Ascending aorta (tissue), 2 donors: ENCODE data around the gene SS18L1. TPM values are rescaled to one million over a fixed set of nuclear protein-coding genes. Genes with fewer than 3 reads are reported as not detected.

Experiments used
- DNase-seq, 2 donors: peaks; one replicate each; pipeline ENCODE4 v3.0.0-alpha.2; 2019; ENCODE audit warnings: low spot score in 2 of 2
- H3K27ac ChIP-seq, 2 donors: fragments of 200-600 bp; sonication (generic); one replicate each; pipeline ENCODE4 v1.5.1; 2016 to 2017; ENCODE audit warnings: mild to moderate bottlenecking in 1 of 2
- H3K27me3 ChIP-seq: fragments of 200-600 bp; sonication (generic); one replicate; pipeline ENCODE4 v1.5.1; 2017
- H3K36me3 ChIP-seq, 2 donors: fragments of 200-600 bp; sonication (generic); one replicate each; pipeline ENCODE4 v1.5.1; 2016
- H3K4me1 ChIP-seq, 2 donors: fragments of 200-600 bp; sonication (generic); one replicate each; pipeline ENCODE4 v1.5.1; 2016 to 2017; ENCODE audit warnings: mild to moderate bottlenecking in 1 of 2
- H3K4me3 ChIP-seq, 2 donors: fragments of 200-600 bp; sonication (generic); one replicate each; pipeline ENCODE4 v1.5.1; 2016 to 2017; ENCODE audit warnings: mild to moderate bottlenecking in 1 of 2
- H3K9me3 ChIP-seq, 2 donors: fragments of 200-600 bp; sonication (generic); one replicate each; pipeline ENCODE4 v1.5.1; 2016
- CTCF ChIP-seq, 3 experiments: fragments of 200-600 bp in 2 of 3; fragments of 450-650 bp in 1 of 3; sonication (generic) in 2 of 3; IDR thresholded peaks; one replicate each; pipeline ENCODE4 v1.5.1; 2016 to 2019; ENCODE audit warnings: antibody characterized with exemption in 3 of 3, mild to moderate bottlenecking in 1 of 3, moderate library complexity in 1 of 3
- intact Hi-C: fragments of 100-400 bp; cut with DNase I; formaldehyde crosslinking; loops from one replicate; pipeline ENCODE4 v1.15.1; 2023
- total RNA-seq: library from RNA; depleted of rRNA; stranded (reverse); fragments of >200 nt; gene quantifications from one replicate; pipeline ENCODE4 v1.1.0, GENCODE V29; 2016

Gene SS18L1
- total RNA-seq, 1 donor from 2014 or later, result 39.8 TPM

DNA sequence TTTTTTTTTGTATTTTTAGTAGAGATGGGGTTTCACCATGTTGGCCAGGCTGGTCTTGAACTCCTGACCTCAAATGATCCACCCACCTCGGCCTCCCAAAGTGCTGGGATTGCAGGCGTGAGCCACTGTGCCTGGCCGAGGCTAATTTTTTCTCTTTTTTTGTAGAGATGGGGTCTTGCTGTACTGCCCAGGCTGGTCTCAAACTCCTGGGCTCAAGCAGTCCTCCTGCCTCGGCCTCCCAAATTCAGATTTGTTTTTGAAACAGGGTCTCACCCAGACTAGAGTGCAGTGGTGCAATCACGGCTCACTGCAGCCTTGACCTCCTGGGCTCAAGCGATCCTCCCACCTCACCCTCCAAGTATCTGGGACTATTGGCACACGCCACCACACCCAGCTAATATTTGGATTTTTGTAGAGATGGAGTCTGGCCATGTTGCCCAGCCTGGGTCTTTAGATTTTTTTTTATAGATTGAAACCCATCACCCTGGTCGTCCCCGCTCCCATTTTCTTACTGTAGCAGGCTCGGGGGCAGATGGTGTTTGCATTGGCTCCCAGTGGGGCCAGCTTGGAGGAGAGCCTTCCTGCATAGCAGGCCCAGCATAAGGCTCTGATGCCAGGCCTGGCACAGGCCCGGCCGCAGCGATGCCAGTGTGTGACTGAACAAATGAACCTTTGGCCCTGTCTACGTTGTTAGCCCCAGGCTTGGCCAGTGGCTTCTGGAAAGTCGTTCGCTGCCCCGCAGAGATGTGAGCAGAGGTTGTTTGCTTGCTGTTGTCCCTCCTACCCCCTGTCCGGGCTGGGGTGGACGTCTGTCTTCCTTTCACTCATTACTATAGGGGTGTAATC is 35.0 kb downstream of the SS18L1 start:
- intact Hi-C loops, result no loop called here

DNA sequence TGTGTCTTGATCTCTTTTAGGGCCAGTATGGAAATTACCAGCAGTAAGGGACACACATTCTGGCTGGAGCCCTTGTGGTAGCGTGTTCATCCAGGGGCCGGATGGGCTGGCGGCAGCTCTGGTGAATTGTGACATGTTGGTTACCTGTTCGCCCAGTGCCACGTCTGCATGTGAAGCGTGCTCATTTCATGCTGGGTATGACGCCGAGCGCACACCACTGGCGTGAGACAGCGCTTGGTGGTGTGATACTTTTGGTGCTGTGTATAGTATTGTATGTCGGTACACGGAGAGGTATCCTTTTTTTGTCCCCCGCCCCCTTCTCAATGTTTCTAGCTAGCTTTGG is 35.6 kb downstream of the SS18L1 start:
- intact Hi-C loops, result no loop called here

More for the DNA sequence above, 35.0 kb downstream of the SS18L1 start:
- DNase-seq, result no peak
- no peak for TF ChIP-seq CTCF (IDR thresholded peaks at IDR 0.05)
- H3K36me3 ChIP-seq, result peaks cover 16 to 24% of the 10 kb centered on the region in 2 donors
- peaks cover under 1 to 6% of the 10 kb centered on the region in 2 donors for H3K4me1 ChIP-seq
- H3K4me3 ChIP-seq, result no peak overlapping the region
- peak overlapping the region; percentile 27 to 54 for H3K27ac ChIP-seq
- no peaks in the 10 kb centered on the region for H3K9me3 ChIP-seq
- H3K27me3 ChIP-seq, result no peaks in the 10 kb centered on the region

GRCh38 chr20:62181808-62182207 is 38.2 kb downstream of the SS18L1 start:
- peak overlapping the region; percentile 87 to 97 for H3K27ac ChIP-seq
- DNase-seq, result no peak
- intact Hi-C loops, result loop anchor here (1.0 to 10.0 kb wide), 6 partner anchors 39 to 225 kb away; partner anchors contain the start of genes CABLES2, LSM14B, OSBPL2 and PSMA7

More for the DNA sequence above, 35.6 kb downstream of the SS18L1 start:
- Histone ChIP-seq H3K9me3 (no peaks in the 10 kb centered on the region), H3K4me1 (peaks cover 3 to 12% of the 10 kb centered on the region in 2 donors), H3K36me3 (peaks cover 12 to 21% of the 10 kb centered on the region in 2 donors), H3K27ac (peak overlapping the region; percentile 27 to 54), H3K4me3 (no peak overlapping the region), H3K27me3 (no peaks in the 10 kb centered on the region)
- no peak for TF ChIP-seq CTCF (IDR thresholded peaks at IDR 0.05)
- no peak for DNase-seq

GRCh38 chr20:62182469-62183425 is 39.2 kb downstream of the SS18L1 start, which contains the start of gene MTG2:
Gene MTG2 (plus strand): TSS chr20:62183028. CDS start chr20:62193421, 10,393 bp downstream.
- H3K27me3 ChIP-seq, result no peaks in the 10 kb centered on the region
- DNase-seq, result peak; percentile 61 to 96
- intact Hi-C loops, result loop anchor here (1.0 to 10.0 kb wide), 6 partner anchors 39 to 225 kb away; partner anchors contain the start of genes CABLES2, LSM14B, OSBPL2 and PSMA7
- no peaks in the 10 kb centered on the region for H3K9me3 ChIP-seq
- peak within 1 kb of the TSS; percentile 87 to 97 for H3K27ac ChIP-seq
- TF ChIP-seq CTCF (IDR thresholded peaks at IDR 0.05), result no peak
- H3K36me3 ChIP-seq, result no peaks in the 10 kb centered on the region
- peak within 1 kb of the TSS; percentile 84 to 88 for H3K4me3 ChIP-seq
- peaks cover 3 to 19% of the 10 kb centered on the region in 2 donors for H3K4me1 ChIP-seq

More at GRCh38 chr20:62181808-62182207, 38.2 kb downstream of the SS18L1 start:
- no peaks in the 10 kb centered on the region for H3K9me3 ChIP-seq
- no peaks in the 10 kb centered on the region for H3K36me3 ChIP-seq
- TF ChIP-seq CTCF (IDR thresholded peaks at IDR 0.05), result no peak
- H3K4me3 ChIP-seq, result peak overlapping the region; percentile 84 to 88
- H3K27me3 ChIP-seq, result no peaks in the 10 kb centered on the region
- H3K4me1 ChIP-seq, result peaks cover 3 to 15% of the 10 kb centered on the region in 2 donors
